ENCODE measurements around the gene OR5H1.
"Not testable (repeated sequence)": the region's sequence is repeated elsewhere in the genome, so short reads cannot be mapped to it uniquely, and the experiment has no call there.

The OR5H1 gene

DNA sequence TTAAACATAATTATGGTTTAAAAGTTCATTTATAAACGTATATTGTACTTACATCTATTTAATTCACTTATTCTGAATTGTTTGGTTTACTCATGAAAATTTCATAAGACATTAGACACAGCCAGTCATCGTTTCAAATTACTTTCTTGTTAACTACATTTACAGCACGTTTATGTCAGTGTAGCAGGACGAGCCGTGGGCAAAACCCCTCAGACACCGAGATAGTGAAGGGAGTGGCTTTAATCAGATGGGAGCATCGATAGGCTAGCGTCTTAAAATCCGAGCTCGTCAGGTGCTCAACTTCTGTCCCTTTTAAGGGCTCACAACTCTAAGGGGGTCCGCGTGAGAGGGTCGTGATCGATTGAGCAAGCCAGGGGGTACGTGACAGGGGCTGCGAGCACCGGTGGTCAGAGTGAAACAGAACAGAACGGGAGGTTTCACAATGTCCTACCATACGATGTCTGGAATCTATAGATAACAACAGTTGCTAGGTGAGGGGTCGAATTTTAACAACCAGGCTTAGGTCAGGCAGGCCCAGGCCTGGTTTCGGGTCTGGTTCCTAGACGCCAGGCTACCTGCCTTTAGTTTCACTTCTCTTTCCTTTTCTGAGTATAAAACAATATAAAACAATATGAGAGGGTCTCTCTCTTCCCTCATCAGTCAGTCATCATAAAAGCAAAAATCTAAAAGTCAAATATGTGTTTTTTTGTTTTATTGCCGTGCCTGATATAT lies 7.5 kb downstream of the OR5H1 start:
- H3K27ac ChIP-seq (ENCODE audit: insufficient read depth, low read length, poor library complexity, severe bottlenecking); H3K27me3 ChIP-seq (replicated peaks; ENCODE audit: control insufficient read depth, insufficient read depth, low read length, poor library complexity, severe bottlenecking); DNase-seq; H3K9me3 ChIP-seq (ENCODE audit: control insufficient read depth, low read length); H3K4me1 ChIP-seq (ENCODE audit: control insufficient read depth, insufficient read depth, low read length, poor library complexity, severe bottlenecking); H3K4me3 ChIP-seq (ENCODE audit: insufficient read depth, low read depth, low read length, poor library complexity, severe bottlenecking); H3K36me3 ChIP-seq (ENCODE audit: control insufficient read depth, insufficient read depth, low read length): not testable (repeated sequence)

DNA sequence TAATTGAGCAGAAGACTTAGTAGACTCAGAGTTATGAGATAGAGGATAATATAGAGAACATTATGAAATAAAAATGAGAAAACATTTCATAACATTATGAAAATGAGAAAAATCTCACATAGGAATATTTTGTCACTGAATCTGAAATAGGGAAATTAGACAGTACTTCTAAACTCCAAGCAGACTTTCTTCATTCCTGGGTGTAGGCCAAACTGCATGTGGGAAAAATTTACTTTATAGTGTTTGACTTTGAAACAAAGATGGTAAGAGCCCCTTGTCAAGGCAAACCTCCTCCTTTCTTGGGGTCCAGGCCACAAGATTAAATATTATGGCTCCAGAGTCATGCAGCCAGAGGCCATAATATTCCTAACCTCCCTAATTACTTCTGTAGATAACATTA lies 10.0 kb downstream of the OR5H1 start:
- H3K4me1 ChIP-seq (ENCODE audit: control insufficient read depth, insufficient read depth, low read length, poor library complexity, severe bottlenecking) = no peaks in the 10 kb centered on the region
- no peaks in the 10 kb centered on the region for H3K9me3 ChIP-seq (ENCODE audit: control insufficient read depth, low read length)
- H3K36me3 ChIP-seq (ENCODE audit: control insufficient read depth, insufficient read depth, low read length) = no peaks in the 10 kb centered on the region
- no peak overlapping the region for H3K4me3 ChIP-seq (ENCODE audit: insufficient read depth, low read depth, low read length, poor library complexity, severe bottlenecking)
- DNase-seq = no peak
- H3K27me3 ChIP-seq (replicated peaks; ENCODE audit: control insufficient read depth, insufficient read depth, low read length, poor library complexity, severe bottlenecking) = no peaks in the 10 kb centered on the region
- H3K27ac ChIP-seq (ENCODE audit: insufficient read depth, low read length, poor library complexity, severe bottlenecking) = no peak overlapping the region

DNA sequence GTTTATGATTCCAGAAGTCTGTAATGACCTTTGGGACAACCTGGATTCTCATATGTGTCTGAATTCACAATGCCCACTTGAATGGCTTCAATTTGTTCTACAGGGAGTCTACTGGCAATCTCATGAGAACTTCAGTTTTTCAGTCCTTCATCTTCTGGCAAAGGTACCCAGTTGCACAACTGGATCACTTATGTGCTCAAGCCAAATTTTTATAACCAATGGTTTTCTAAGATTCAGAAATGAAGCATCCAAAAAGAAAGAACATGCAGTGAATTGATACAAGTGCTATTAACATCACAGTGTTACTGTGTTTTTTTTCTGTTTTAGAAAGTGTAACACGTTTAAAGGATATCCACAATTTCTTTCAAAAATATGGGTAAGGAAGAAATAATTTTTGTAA lies 16.7 kb downstream of the OR5H1 start, which contains the start of gene OR5H14:
OR5H14 (plus strand) TSS at position 301 of the 400 bp plus-strand sequence. CDS start 1,907 bp downstream, outside the sequence.
- no peaks in the 10 kb centered on the region for H3K27me3 ChIP-seq (replicated peaks; ENCODE audit: control insufficient read depth, insufficient read depth, low read length, poor library complexity, severe bottlenecking)
- no peaks in the 10 kb centered on the region for H3K36me3 ChIP-seq (ENCODE audit: control insufficient read depth, insufficient read depth, low read length)
- no peak for DNase-seq
- no peaks in the 10 kb centered on the region for H3K9me3 ChIP-seq (ENCODE audit: control insufficient read depth, low read length)
- no peaks in the 10 kb centered on the region for H3K4me1 ChIP-seq (ENCODE audit: control insufficient read depth, insufficient read depth, low read length, poor library complexity, severe bottlenecking)
- H3K4me3 ChIP-seq (ENCODE audit: insufficient read depth, low read depth, low read length, poor library complexity, severe bottlenecking) = no peak within 1 kb of the TSS
- H3K27ac ChIP-seq (ENCODE audit: insufficient read depth, low read length, poor library complexity, severe bottlenecking) = no peak within 1 kb of the TSS

DNA sequence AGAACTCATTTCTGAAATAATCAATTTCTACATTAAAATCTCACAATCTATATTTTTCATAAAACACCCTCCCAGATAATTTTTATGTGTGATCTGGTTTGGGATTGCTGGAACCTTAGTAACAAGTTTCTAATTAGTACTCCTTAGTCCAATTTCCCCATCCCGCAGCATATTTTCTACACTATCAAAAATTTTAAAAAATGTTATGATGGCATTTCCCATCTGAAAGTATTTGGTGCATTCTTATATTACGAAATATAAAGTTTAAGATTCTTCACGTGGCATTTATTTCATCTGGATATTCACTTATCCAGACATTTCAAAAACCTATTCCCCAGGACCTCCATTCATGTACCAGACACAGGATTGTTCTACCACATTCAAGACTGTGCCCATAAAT lies 18.2 kb downstream of the OR5H1 start:
- Histone ChIP-seq H3K4me1 (ENCODE audit: control insufficient read depth, insufficient read depth, low read length, poor library complexity, severe bottlenecking) (no peaks in the 10 kb centered on the region), H3K27me3 (replicated peaks; ENCODE audit: control insufficient read depth, insufficient read depth, low read length, poor library complexity, severe bottlenecking) (no peaks in the 10 kb centered on the region), H3K4me3 (ENCODE audit: insufficient read depth, low read depth, low read length, poor library complexity, severe bottlenecking) (no peak overlapping the region), H3K9me3 (ENCODE audit: control insufficient read depth, low read length) (no peaks in the 10 kb centered on the region), H3K36me3 (ENCODE audit: control insufficient read depth, insufficient read depth, low read length) (no peaks in the 10 kb centered on the region), H3K27ac (ENCODE audit: insufficient read depth, low read length, poor library complexity, severe bottlenecking) (no peak overlapping the region)
- DNase-seq = no peak

DNA sequence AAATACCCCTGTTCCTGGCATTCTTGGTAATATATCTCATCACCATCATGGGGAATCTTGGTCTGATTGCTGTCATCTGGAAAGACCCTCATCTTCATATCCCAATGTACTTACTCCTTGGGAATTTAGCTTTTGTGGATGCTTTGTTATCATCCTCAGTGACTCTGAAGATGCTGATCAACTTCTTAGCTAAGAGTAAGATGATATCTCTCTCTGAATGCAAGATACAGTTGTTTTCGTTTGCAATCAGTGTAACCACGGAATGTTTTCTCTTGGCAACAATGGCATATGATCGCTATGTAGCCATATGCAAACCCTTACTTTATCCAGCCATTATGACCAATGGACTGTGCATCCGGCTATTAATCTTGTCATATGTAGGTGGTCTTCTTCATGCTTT lies 18.9 kb downstream of the OR5H1 start:
- H3K36me3 ChIP-seq (ENCODE audit: control insufficient read depth, insufficient read depth, low read length); H3K4me3 ChIP-seq (ENCODE audit: insufficient read depth, low read depth, low read length, poor library complexity, severe bottlenecking); DNase-seq; H3K4me1 ChIP-seq (ENCODE audit: control insufficient read depth, insufficient read depth, low read length, poor library complexity, severe bottlenecking); H3K9me3 ChIP-seq (ENCODE audit: control insufficient read depth, low read length); H3K27ac ChIP-seq (ENCODE audit: insufficient read depth, low read length, poor library complexity, severe bottlenecking); H3K27me3 ChIP-seq (replicated peaks; ENCODE audit: control insufficient read depth, insufficient read depth, low read length, poor library complexity, severe bottlenecking): not testable (repeated sequence)

DNA sequence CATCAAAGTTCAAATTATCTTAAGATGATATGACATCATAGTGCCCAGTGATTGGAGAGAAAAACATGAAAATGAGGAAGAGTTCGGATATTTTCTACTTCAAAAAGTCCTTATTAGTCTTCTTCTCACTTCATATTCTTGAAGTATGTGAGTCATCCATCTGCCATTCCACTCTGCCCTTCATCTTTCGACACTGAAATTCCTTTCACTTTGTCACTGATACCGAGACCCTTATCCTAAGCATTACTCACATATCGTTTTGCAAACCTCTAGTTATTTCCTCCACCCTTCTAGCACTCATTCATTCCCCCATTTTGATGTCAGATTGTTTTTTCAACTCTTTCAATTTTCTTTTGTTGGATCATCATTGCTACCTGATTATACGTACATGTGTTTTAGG lies 20.7 kb downstream of the OR5H1 start:
- no peak for DNase-seq

DNA sequence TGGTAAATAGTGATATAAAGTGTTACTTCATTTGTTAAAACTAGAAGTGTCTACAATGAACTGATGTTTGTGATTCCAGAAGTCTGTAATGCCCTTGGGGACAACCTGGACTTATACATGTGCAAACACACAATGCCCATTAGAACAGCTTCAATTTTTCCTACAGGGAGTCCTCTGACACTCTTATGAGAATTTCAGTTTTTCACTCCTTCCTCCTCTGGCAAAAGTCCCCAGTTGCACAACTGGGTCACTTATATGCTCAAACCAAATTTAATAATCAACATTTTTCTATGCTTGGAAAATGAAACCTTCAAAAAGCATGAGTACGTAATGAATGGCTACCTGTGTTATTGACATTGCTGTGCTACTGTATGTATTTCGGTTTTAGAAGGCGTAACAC lies 35.9 kb downstream of the OR5H1 start, which contains the start of gene OR5H15:
OR5H15 (plus strand) TSS at position 301 of the 400 bp plus-strand sequence. CDS start 2,004 bp downstream, outside the sequence.
- no peaks in the 10 kb centered on the region for H3K36me3 ChIP-seq (ENCODE audit: control insufficient read depth, insufficient read depth, low read length)
- H3K4me1 ChIP-seq (ENCODE audit: control insufficient read depth, insufficient read depth, low read length, poor library complexity, severe bottlenecking) = no peaks in the 10 kb centered on the region
- H3K27me3 ChIP-seq (replicated peaks; ENCODE audit: control insufficient read depth, insufficient read depth, low read length, poor library complexity, severe bottlenecking) = no peaks in the 10 kb centered on the region
- no peaks in the 10 kb centered on the region for H3K9me3 ChIP-seq (ENCODE audit: control insufficient read depth, low read length)
- H3K27ac ChIP-seq (ENCODE audit: insufficient read depth, low read length, poor library complexity, severe bottlenecking) = no peak within 1 kb of the TSS
- no peak for DNase-seq
- no peak within 1 kb of the TSS for H3K4me3 ChIP-seq (ENCODE audit: insufficient read depth, low read depth, low read length, poor library complexity, severe bottlenecking)

More for the DNA sequence above, 20.7 kb downstream of the OR5H1 start:
- H3K9me3 ChIP-seq (ENCODE audit: control insufficient read depth, low read length) = no peaks in the 10 kb centered on the region
- H3K27me3 ChIP-seq (replicated peaks; ENCODE audit: control insufficient read depth, insufficient read depth, low read length, poor library complexity, severe bottlenecking) = no peaks in the 10 kb centered on the region
- no peak overlapping the region for H3K27ac ChIP-seq (ENCODE audit: insufficient read depth, low read length, poor library complexity, severe bottlenecking)
- no peak overlapping the region for H3K4me3 ChIP-seq (ENCODE audit: insufficient read depth, low read depth, low read length, poor library complexity, severe bottlenecking)
- no peaks in the 10 kb centered on the region for H3K36me3 ChIP-seq (ENCODE audit: control insufficient read depth, insufficient read depth, low read length)
- no peaks in the 10 kb centered on the region for H3K4me1 ChIP-seq (ENCODE audit: control insufficient read depth, insufficient read depth, low read length, poor library complexity, severe bottlenecking)

DNA sequence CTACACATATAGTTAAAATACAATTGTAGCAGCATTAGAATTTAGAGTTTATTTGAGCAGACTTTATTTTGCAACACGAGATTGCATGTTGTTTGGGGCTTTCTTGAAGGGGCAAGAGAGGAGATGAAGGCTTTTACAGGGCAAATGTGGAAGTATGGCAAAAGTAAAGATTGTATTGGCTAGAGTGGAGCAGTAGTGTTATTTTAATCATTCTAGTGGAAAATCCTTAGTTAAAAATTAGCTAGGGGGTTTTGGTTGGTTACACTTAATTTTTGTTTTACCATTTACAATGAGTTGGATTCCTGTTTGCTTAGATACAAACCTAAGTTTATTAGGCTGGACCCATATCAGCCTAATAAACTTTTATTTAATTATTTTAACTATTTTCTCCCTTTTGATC lies 40.5 kb downstream of the OR5H1 start:
- H3K9me3 ChIP-seq (ENCODE audit: control insufficient read depth, low read length) = no peaks in the 10 kb centered on the region
- H3K27ac ChIP-seq (ENCODE audit: insufficient read depth, low read length, poor library complexity, severe bottlenecking) = no peak overlapping the region
- no peaks in the 10 kb centered on the region for H3K27me3 ChIP-seq (replicated peaks; ENCODE audit: control insufficient read depth, insufficient read depth, low read length, poor library complexity, severe bottlenecking)
- H3K4me3 ChIP-seq (ENCODE audit: insufficient read depth, low read depth, low read length, poor library complexity, severe bottlenecking) = no peak overlapping the region
- no peak for DNase-seq
- H3K4me1 ChIP-seq (ENCODE audit: control insufficient read depth, insufficient read depth, low read length, poor library complexity, severe bottlenecking) = no peaks in the 10 kb centered on the region
- H3K36me3 ChIP-seq (ENCODE audit: control insufficient read depth, insufficient read depth, low read length) = no peaks in the 10 kb centered on the region

DNA sequence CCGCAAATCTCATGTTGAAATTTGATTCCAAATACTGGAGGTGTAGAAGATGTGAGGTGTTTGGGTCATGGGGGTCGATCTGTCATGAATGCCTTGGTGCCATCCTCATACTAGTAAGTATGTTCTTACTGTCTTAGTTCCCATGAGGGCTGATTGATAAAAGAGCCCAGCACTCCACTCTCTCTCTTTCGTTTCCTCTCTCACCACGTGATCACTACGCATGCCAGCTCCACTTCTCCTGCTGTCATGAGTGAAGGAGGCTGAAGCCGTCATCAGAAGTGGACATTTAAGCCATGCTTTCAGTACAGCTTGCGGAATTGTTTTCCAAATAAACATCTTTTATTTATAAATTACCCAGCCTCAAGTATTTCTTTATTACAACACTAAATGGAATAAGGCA lies 42.1 kb downstream of the OR5H1 start:
- Histone ChIP-seq H3K9me3 (ENCODE audit: control insufficient read depth, low read length) (no peaks in the 10 kb centered on the region), H3K27me3 (replicated peaks; ENCODE audit: control insufficient read depth, insufficient read depth, low read length, poor library complexity, severe bottlenecking) (no peaks in the 10 kb centered on the region), H3K4me1 (ENCODE audit: control insufficient read depth, insufficient read depth, low read length, poor library complexity, severe bottlenecking) (no peaks in the 10 kb centered on the region), H3K27ac (ENCODE audit: insufficient read depth, low read length, poor library complexity, severe bottlenecking) (no peak overlapping the region), H3K4me3 (ENCODE audit: insufficient read depth, low read depth, low read length, poor library complexity, severe bottlenecking) (no peak overlapping the region), H3K36me3 (ENCODE audit: control insufficient read depth, insufficient read depth, low read length) (no peaks in the 10 kb centered on the region)
- no peak for DNase-seq

DNA sequence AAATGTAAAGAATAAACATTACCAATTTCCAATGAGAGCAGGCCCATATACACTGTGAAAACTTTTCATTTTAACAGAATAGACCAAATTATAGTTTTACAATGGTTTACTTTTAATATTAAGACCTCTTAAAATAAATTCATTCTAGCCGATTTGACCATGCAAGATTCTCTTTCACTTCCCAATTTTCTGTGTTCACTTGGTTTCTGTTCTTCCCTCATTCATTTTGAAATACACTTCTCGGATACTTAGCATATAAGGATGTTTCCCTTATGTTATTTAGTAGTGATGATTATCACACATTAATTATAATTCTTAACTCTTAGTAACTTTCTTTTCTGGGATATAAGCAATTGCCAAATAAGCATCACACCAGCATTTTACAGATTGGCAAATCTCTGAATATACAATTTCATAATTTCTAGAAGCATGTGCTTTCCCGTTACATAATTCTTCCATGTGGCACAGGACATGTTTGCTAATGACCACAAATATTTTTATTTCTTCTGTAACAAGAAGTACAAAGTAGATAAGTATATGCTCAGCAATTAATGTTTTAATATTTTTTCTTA lies 49.9 kb downstream of the OR5H1 start:
- DNase-seq = no peak
- Histone ChIP-seq H3K4me3 (ENCODE audit: insufficient read depth, low read depth, low read length, poor library complexity, severe bottlenecking) (no peak overlapping the region), H3K36me3 (ENCODE audit: control insufficient read depth, insufficient read depth, low read length) (no peaks in the 10 kb centered on the region), H3K27ac (ENCODE audit: insufficient read depth, low read length, poor library complexity, severe bottlenecking) (no peak overlapping the region), H3K4me1 (ENCODE audit: control insufficient read depth, insufficient read depth, low read length, poor library complexity, severe bottlenecking) (no peaks in the 10 kb centered on the region), H3K27me3 (replicated peaks; ENCODE audit: control insufficient read depth, insufficient read depth, low read length, poor library complexity, severe bottlenecking) (no peaks in the 10 kb centered on the region), H3K9me3 (ENCODE audit: control insufficient read depth, low read length) (no peaks in the 10 kb centered on the region)

All from effector memory CD4-positive, alpha-beta T cell (primary cell).